Purkinje cell (primary cell): ENCODE measurements around the gene ARHGAP40. TPM values are rescaled to one million over a fixed set of nuclear protein-coding genes. Genes with fewer than 3 reads are reported as not detected.

Source experiments
- polyA plus RNA-seq: library from polyadenylated mRNA; unstranded; fragments of >200 nt; fragmentation: Nextera tagmentation; gene quantifications from 2 replicates; pipeline ENCODE4 v1.2.1, GENCODE V29; 2014

Gene ARHGAP40
- polyA plus RNA-seq, result 0.24 TPM in 1 of 2 replicates, not detected in the other

GRCh38 chr20:38601216-38602184 lies at the start of gene ARHGAP40:
TSS of gene ARHGAP40 (plus strand) at chr20:38601809.

GRCh38 chr20:38581013-38581412 lies 20.6 kb upstream of the ARHGAP40 start, which contains the start of gene ADIG:
TSS of gene ADIG (plus strand) at chr20:38581197. CDS start at chr20:38581251, 54 bp downstream.

Other genes with a start within 250 kb of the ARHGAP40 start
- gene SNHG17, start 166.5 kb upstream of the ARHGAP40 start, polyA plus RNA-seq, result 20.0 and 41.2 TPM in 2 replicates
- gene RALGAPB, start 129.0 kb upstream of the ARHGAP40 start, polyA plus RNA-seq, result 15.5 and 19.8 TPM in 2 replicates
- not detected in 2 replicates for gene ADIG, start 20.6 kb upstream of the ARHGAP40 start, polyA plus RNA-seq
- 15.8 and 29.4 TPM in 2 replicates for gene SLC32A1, start 122.7 kb downstream of the ARHGAP40 start, polyA plus RNA-seq
- gene ACTR5, start 146.7 kb downstream of the ARHGAP40 start, polyA plus RNA-seq, result 2.1 TPM in 1 of 2 replicates, not detected in the other
- gene PPP1R16B, start 203.9 kb downstream of the ARHGAP40 start, polyA plus RNA-seq, result 5.2 and 7.0 TPM in 2 replicates